Measurements from ENCODE around the gene P2RY6. TPM values are rescaled to one million over a fixed set of nuclear protein-coding genes. Genes with fewer than 3 reads are reported as not detected.
A peak's percentile ranks its signal among the peaks of the same experiment; 100 is the strongest.
"Not testable (repeated sequence)": the region's sequence is repeated elsewhere in the genome, so short reads cannot be mapped to it uniquely, and the experiment has no call there.

P2RY6 gene, protein sequence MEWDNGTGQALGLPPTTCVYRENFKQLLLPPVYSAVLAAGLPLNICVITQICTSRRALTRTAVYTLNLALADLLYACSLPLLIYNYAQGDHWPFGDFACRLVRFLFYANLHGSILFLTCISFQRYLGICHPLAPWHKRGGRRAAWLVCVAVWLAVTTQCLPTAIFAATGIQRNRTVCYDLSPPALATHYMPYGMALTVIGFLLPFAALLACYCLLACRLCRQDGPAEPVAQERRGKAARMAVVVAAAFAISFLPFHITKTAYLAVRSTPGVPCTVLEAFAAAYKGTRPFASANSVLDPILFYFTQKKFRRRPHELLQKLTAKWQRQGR
- polyA plus RNA-seq (ENCODE audit: insufficient read length in 10 of 10) = 1 to 10 TPM; 1.3 to 3.1 (median 2.0) TPM
- long read RNA-seq, donor 1 = 0 reads
- long read RNA-seq, donor 2, partial matches to known transcripts = 0 of 1 reads
- long read RNA-seq, donor 2, other reads (novel, unspliced or antisense) = 0 of 1 reads
- long read RNA-seq, donor 3 = 0 reads
- long read RNA-seq, donor 4 = 0 reads
- long read RNA-seq, donor 5, partial matches to known transcripts = 0 of 1 reads
- long read RNA-seq, donor 5, other reads (novel, unspliced or antisense) = 0 of 1 reads
- long read RNA-seq, donor 6, partial matches to known transcripts = 0 of 1 reads
- long read RNA-seq, donor 6, other reads (novel, unspliced or antisense) = 0 of 1 reads
- long read RNA-seq, donor 7, partial matches to known transcripts = 0 of 1 reads
- long read RNA-seq, donor 7, other reads (novel, unspliced or antisense) = 0 of 1 reads
- long read RNA-seq, donor 8 = 0 reads
- long read RNA-seq, donor 9 = 0 reads

DNA sequence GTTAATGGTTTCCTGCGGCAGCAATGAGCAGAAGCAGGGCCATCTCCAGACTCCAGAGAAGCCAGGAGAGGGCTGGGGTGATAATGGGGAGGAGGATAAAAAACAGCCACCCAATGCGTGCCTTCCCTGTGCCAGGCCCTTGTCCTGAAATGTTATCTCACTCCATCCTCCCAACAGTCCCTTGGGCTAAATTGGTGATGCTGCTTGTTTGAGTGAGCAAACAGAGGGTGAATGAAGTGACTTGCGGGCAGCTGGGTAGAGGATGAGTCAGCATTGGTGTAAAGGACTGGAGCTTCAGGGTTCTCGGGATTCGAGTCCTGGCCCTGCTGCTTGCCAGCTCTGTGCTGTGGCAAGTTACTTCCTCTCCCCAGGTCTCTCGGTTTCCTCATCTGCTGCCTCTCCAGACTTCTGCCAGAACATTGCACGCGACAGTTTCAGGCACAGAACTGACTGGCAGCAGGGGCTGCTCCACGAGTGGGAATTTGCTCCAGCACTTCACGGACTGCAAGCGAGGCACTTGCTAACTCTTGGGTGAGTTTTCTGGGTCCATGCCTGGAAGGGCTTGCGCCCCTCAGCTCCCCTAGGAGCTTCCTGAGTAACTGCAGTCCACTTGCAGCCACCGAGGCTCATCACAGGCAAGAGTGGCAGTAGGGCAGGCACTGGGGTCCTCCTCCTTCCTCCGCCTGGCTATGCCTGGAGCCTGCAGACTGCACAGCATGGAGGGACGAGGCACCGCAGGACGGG lies at the start of gene P2RY6:
TSS of gene P2RY6 (plus strand) at position 403 of the 744 bp plus-strand sequence. CDS start 24,181 bp downstream, outside the sequence.
- no peak for DNase-seq

DNA sequence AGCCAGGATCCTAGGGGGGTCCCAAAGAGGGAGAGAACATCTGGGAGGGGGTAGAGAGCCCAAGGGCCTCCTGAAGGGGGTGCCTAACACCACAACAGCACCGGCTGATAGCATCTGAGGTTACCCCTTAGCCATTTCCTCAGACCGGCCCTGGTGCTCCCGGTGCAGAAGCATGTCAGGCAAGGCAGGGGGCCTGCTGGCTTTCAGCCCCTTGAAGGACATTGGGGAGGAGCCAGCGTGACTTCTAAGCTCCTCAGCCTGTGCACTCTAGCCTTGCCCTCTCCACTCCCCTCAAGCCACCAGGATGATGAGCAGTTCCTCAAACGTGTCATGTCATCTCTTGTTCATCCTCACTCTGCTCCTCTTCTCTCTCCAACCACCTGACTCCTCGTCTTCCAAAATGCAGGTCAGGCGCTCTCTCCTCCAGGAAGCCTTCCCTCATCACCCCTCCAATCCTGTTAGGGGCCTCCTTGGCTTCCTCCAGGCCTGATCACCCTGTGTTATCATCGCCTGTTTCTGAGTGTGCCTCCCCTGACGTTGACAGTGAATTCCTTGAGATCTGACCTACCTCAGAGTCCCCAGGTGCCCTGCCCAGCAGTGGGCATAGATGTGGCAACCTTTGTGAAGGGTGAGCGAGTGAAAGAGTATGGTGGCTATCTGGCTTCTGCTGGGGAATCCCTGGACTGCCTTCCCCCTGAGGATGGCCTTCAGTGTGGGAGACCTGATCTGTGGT lies 48.0 kb upstream of the P2RY6 start:
- DNase-seq = no peak

DNA sequence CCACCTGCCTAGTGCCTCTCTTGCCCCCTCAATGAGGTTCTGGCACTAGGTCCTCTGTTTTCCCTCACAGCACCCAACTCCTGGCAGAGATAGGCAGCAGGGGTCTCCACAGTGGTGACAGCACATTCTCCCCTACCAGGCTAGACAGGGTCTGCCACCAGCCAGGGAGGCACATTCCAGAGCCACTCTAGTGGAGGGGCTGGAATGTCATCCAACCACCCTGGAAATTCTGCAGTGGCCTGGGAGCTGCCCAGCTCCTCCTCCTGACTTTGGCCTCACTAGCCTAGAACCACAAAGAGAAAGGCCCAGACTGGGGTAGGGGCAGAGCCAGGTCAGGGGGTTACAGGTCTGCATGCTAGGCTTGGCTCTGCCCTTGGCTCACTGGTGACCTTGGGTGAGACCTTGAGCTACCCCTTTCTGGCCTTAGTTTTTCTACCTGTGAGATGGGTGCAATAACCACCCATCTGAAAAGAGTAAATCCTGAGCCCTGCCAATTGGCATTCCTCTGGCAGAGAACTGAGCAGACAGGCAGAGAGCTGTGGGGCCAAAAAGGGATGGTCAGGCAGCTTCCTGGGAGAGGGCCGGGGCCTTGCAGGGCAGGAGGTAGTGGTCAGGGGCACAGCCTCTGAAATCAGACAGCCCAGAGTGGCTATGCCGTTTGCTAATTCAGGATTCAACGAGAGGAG lies 47.0 kb upstream of the P2RY6 start:
- DNase-seq = no peak

- no peak for DNase-seq
Measured at GRCh38 chr11:73225851-73226250, 46.3 kb upstream of the P2RY6 start.

DNA sequence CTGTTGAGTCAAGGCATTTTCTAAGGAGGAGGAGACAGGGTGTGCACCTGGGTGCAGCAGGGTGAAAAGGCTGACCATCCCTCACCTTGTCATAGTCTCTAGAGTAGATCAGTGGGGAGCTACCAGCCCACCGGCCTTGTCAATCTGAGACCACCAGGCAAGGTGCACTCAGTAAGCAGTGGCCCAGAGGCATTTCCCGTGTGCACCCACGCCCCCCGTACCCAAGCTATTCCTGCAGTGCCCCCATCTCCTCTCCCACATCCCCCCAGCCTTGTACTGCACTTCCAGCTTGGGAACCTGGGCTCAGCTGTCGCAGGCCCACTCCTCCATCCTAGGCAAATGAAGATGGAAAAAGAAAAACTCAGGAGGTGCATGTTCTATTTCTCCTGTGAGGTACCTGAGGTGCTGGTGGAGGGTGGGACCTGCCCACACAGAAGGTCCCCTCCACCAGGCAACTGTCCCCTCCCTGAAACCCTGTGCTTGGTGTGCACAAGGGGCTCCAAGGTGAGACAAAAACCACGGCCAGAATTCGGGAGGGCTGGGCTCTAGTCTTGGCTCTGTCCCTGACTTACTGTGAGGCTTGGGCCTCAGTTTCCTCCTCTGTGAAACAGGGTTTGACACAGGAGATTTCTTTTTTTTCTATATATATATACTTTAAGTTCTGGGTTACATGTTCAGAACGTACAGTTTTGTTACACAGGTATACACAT lies 45.7 kb upstream of the P2RY6 start:
- DNase-seq = no peak

DNA sequence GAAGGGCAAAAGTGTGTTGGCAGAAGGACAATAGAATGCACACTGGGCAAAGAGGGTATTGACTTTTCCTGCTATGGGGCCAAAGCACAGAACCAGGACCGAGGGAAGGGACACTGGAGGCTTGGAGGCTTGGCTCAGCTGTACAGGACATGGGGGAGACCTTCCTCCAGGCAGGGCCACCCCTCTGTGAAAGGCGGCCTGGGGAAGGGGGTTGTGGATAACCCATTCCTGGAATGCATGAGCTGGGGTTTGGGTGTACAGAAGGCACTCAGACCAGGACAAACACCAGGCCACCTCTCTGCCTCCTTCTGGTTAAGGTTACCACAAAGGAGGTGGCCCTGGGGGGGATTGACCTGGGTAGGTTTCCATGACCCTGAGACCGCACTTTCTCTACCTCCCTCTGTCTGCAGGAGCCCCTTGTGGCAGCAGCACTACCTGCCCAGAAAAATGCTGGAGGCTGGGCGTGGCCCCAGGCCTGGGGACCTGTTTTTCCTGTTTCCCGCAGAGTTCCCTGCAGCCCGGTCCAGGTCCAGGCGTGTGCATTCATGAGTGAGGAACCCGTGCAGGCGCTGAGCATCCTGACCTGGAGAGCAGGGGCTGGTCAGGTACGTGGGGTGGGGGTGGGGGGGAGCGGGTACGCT lies 44.4 kb upstream of the P2RY6 start:
- DNase-seq = no peak

DNA sequence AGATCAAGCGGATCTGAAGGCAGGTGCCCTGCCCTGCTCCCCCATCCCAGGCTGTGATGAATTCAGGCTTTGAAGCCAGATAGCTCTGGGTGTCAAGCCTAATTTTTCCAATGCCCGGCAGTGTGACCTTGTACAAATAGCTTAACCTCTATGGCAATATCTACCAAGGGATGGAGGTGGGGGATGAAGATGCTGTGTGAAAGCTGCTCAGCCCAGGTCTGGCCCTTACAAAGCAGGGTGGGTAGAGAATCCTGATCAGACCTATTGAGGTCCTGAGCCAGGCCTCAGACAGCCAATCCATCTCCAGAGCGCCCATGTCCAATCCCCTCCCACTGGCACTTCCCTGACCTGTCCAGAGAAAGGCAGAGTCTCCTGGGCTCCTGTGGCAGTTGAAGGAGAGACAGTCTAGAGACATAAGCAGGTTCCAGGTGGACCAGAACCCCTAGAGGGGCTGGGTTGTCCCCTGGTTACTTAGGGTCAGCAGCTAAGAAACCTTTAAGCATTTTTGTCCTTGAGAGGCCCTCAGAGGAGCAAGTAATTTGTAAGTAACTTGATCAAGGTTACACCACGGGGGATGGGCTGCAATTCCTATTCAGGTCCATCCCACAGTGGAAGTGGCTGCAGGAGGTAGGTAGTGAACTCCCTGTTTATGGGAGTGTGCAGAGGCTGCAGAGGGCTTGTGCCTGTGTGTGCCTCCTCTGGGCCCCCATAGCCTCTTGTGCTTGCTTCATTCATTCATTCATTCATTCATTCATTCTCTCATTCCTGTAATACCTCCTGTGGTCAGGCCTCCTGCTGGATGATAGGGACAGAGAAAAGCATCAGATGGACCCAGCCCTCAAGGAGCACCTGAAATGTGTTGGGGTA lies 43.6 kb upstream of the P2RY6 start:
- DNase-seq = no peak

DNA sequence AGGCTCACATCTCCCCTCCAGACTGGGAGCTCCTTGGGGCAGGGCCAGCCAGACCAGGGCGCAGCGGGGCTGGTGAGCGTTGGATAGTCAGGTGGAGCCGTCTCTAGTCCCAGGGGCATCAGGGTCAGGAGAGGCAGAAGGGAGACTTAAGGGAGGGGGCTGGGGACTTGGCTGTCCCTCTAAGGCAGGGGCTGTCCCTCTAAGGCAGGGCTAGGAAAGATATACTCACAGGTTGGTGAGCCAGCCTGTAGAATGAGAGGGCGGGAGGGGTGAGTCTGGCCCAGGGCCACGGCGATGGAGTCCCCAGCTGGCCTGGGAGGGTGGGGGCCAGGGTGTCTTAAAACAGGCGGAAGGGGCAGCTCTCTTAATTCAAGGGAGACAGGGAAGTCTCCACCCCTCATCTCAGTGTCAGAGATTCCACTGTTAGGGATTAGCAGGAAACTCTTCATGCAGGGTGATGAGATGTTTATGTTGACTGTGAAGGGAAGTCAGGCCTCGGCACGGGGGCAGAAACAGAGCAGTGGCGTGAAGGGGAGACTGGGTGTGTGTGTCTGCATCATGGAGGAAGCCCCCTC lies 42.7 kb upstream of the P2RY6 start:
- peak in 1 of 3 donors; percentile 47 for DNase-seq

DNA sequence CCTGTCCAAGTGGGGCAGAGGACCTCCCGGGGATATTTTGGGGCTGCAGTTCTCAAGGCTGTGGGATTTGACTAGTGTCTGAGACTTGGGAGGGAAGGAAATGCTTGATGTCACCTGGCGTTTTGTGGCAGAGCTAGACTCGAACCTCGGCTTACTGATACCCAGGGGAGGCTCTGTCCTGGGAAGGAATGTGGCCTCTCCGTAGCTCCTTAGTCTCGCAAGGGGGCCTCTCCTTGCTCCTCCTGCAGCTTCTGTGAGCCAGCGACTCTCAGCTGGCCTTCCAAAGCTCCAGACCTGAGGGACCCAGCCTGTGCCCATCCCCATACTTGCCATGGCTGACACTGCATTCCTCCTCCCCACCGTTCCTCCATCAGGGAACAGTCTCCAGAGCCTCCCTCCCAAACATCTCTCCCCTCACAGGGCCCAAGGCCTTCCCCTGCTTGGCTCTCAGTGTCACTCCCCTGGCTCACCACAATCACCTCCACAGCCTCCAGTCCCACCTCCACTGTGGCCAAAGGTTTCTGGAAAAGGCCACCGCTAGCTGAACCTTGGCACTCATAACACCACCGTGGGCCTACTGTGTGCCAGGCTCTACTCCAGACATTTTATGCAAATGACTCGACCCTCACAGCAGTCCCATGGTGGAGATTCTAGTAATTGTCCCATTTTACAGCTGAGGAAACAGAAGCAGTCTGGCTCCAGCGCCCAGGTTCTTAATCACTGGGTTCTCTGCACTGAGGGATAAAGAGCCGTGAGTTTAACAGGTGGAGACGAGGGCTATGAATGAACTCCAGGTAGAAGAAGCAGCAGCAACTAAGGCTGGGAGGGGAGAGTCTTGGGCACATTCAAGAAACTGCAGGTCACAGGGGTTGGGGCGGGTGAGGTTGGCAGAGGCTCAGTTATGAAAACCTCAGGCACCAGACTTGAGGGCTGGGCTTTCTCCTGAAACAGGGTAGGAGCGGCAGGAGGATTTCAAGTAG lies 42.0 kb upstream of the P2RY6 start:
- DNase-seq = no peak

- no peak for DNase-seq
Measured at GRCh38 chr11:73230931-73231330, 41.2 kb upstream of the P2RY6 start.

- not testable (repeated sequence) for DNase-seq
Measured at GRCh38 chr11:73232487-73232886, 39.7 kb upstream of the P2RY6 start.

GRCh38 chr11:73233211-73233610 lies 38.9 kb upstream of the P2RY6 start:
- DNase-seq = no peak

DNA sequence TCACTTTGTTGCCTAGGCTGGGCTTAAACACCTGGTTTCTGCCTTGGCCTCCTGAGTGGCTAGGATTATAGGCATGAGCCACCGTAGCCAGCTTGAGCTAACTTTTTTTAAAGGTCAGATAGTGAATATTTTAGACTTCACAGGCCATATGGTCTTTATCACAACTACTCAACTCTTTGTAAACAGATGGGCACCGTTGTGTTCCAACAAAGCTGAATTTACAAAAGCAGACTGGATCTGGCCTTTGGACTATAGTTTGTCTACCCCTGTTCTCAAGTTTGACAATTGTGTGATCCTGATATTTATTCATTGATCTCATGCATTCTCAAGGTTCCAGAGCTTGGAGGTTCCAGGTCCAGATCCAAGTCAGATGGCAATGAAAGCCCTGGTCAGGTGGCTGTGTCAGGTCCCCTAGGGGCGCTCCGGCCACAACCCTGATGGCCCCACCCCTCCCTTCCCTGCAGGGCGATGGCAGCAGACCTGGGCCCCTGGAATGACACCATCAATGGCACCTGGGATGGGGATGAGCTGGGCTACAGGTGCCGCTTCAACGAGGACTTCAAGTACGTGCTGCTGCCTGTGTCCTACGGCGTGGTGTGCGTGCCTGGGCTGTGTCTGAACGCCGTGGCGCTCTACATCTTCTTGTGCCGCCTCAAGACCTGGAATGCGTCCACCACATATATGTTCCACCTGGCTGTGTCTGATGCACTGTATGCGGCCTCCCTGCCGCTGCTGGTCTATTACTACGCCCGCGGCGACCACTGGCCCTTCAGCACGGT lies 38.3 kb upstream of the P2RY6 start:
- no peak for DNase-seq

DNA sequence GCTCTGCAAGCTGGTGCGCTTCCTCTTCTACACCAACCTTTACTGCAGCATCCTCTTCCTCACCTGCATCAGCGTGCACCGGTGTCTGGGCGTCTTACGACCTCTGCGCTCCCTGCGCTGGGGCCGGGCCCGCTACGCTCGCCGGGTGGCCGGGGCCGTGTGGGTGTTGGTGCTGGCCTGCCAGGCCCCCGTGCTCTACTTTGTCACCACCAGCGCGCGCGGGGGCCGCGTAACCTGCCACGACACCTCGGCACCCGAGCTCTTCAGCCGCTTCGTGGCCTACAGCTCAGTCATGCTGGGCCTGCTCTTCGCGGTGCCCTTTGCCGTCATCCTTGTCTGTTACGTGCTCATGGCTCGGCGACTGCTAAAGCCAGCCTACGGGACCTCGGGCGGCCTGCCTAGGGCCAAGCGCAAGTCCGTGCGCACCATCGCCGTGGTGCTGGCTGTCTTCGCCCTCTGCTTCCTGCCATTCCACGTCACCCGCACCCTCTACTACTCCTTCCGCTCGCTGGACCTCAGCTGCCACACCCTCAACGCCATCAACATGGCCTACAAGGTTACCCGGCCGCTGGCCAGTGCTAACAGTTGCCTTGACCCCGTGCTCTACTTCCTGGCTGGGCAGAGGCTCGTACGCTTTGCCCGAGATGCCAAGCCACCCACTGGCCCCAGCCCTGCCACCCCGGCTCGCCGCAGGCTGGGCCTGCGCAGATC lies 37.5 kb upstream of the P2RY6 start:
- no peak for DNase-seq

DNA sequence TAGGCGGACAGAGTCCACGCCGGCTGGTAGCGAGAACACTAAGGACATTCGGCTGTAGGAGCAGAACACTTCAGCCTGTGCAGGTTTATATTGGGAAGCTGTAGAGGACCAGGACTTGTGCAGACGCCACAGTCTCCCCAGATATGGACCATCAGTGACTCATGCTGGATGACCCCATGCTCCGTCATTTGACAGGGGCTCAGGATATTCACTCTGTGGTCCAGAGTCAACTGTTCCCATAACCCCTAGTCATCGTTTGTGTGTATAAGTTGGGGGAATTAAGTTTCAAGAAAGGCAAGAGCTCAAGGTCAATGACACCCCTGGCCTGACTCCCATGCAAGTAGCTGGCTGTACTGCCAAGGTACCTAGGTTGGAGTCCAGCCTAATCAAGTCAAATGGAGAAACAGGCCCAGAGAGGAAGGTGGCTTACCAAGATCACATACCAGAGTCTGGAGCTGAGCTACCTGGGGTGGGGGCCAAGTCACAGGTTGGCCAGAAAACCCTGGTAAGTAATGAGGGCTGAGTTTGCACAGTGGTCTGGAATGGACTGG lies 36.8 kb upstream of the P2RY6 start:
- DNase-seq = no peak
